Esophagus squamous epithelium (tissue), 5 donors: ENCODE data around the gene CLCN3. TPM values are rescaled to one million over a fixed set of nuclear protein-coding genes. Genes with fewer than 3 reads are reported as not detected.
"Not testable (repeated sequence)": the region's sequence is repeated elsewhere in the genome, so short reads cannot be mapped to it uniquely, and the experiment has no call there.

Experiments
- DNase-seq: peaks from one replicate; lab custom pipeline; 2025; lab: John Stamatoyannopoulos, UW
- H3K27ac ChIP-seq, 4 donors: fragments of 200-600 bp; sonication (generic); one replicate each; pipeline ENCODE4 v1.5.1; 2016 to 2019; ENCODE audit warnings: mild to moderate bottlenecking in 1 of 4
- H3K27me3 ChIP-seq, 4 donors: fragments of 200-600 bp; sonication (generic); 1 replicate in 3 of 4; 2 replicates in 1 of 4; pipeline versions ENCODE4 v1.5.1 to v1.6.0; 2017 to 2021; ENCODE audit warnings: antibody characterized with exemption in 1 of 4
- H3K36me3 ChIP-seq, 3 donors: fragments of 200-600 bp; sonication (generic); one replicate each; pipeline ENCODE4 v1.5.1; 2016 to 2019
- H3K4me1 ChIP-seq, 3 donors: fragments of 200-600 bp; sonication (generic); one replicate each; pipeline ENCODE4 v1.5.1; 2017 to 2019
- H3K4me3 ChIP-seq, 4 donors: fragments of 200-600 bp; sonication (generic); 1 replicate in 3 of 4; 2 replicates in 1 of 4; pipeline ENCODE4 v1.5.1; 2016 to 2019; ENCODE audit warnings: mild to moderate bottlenecking in 2 of 4, moderate library complexity in 1 of 4
- H3K9me3 ChIP-seq, 3 donors: fragments of 200-600 bp; sonication (generic); one replicate each; pipeline ENCODE4 v1.5.1; 2016 to 2019
- POLR2A ChIP-seq, 4 donors: fragments of 450-650 bp; IDR thresholded peaks; one replicate each; pipeline ENCODE4 v1.6.1; 2017; ENCODE audit warnings: antibody characterized with exemption in 4 of 4, mild to moderate bottlenecking in 4 of 4, moderate library complexity in 3 of 4
- WGBS, 2 donors: methylation state at CpG; one replicate each; pipeline ENCODE4 v1.1.5; 2018; 5-methylcytosine and 5-hydroxymethylcytosine counted together
- intact Hi-C: fragments of 100-400 bp; cut with DNase I; formaldehyde crosslinking; loops from one replicate; pipeline ENCODE4 v1.15.0; 2022
- total RNA-seq, 4 donors: library from RNA; depleted of rRNA; stranded (reverse); fragments of >200 nt; gene quantifications; one replicate each; pipeline ENCODE4 v1.1.0, GENCODE V29; 2016
- TF ChIP-seq, protein P1 (sequence below), 6 experiments: fragments of 450-650 bp in 4 of 6; fragments of 200-600 bp in 2 of 6; sonication (generic) in 2 of 6; IDR thresholded peaks; one replicate each; pipeline ENCODE4 v1.5.1; 2016 to 2019; ENCODE audit warnings: antibody characterized with exemption in 6 of 6, mild to moderate bottlenecking in 4 of 6, moderate library complexity in 4 of 6
- donor health status: DM: yes; HTN: yes; CAD: no.

Gene CLCN3
- 10 to 100 TPM; 31.3 to 66.3 (median 46.1) TPM for total RNA-seq

DNA sequence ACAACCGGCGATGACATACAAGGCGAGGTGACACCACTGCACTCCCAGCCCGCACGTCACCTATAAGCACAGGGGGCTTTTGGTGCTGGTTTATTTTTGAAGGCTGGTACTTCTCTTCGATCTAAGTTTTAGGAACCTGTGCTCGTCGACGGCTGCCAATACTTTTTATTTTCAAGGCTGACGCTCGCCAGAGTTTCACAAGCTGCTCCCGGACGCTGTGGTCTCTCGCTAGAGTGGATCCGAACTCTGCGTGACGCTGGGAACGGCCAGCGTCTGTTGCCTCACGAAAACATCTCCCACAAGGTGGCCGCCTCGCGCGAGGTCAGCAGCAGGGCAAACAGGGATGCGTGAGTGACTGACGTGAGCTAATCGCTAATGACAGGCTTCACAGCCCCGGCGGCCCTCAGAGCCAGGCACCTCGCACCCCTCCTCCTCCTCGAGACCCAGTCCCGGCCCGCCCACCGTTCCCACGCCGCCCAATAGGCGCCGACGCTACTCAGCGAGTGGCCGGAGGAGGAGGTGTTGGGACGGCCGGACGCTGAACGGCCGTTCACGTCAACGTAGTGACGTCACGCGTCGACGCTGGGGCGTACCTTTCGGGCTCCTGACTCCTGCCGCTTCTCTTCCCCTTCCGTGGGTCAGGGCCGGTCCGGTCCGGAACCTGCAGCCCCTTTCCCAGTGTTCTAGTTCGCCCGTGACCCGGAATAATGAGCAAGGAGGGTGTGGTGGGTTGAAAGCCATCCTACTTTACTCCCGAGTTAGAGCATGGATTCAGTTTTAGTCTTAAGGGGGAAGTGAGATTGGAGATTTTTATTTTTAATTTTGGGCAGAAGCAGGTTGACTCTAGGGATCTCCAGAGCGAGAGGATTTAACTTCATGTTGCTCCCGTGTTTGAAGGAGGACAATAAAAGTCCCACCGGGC lies at the start of gene CLCN3:
TSS of gene CLCN3 (plus strand) at position 621 of the 922 bp plus-strand sequence. CDS start 15,351 bp downstream, outside the sequence.
- H3K9me3 ChIP-seq: no peaks in the 10 kb centered on the region
- H3K36me3 ChIP-seq: peaks cover 0 to 4% (median 0%) of the 10 kb centered on the region in 3 donors
- peaks cover 0 to 45% (median 13%) of the 10 kb centered on the region in 3 donors for H3K4me1 ChIP-seq
- peak within 1 kb of the TSS; percentile 92 to 99 (median 96) for H3K27ac ChIP-seq
- peak; percentile 80 for DNase-seq
- TF ChIP-seq, protein P1, sequence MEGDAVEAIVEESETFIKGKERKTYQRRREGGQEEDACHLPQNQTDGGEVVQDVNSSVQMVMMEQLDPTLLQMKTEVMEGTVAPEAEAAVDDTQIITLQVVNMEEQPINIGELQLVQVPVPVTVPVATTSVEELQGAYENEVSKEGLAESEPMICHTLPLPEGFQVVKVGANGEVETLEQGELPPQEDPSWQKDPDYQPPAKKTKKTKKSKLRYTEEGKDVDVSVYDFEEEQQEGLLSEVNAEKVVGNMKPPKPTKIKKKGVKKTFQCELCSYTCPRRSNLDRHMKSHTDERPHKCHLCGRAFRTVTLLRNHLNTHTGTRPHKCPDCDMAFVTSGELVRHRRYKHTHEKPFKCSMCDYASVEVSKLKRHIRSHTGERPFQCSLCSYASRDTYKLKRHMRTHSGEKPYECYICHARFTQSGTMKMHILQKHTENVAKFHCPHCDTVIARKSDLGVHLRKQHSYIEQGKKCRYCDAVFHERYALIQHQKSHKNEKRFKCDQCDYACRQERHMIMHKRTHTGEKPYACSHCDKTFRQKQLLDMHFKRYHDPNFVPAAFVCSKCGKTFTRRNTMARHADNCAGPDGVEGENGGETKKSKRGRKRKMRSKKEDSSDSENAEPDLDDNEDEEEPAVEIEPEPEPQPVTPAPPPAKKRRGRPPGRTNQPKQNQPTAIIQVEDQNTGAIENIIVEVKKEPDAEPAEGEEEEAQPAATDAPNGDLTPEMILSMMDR (IDR thresholded peaks at IDR 0.05): peak in 3 of 6 experiments; percentile 10 to 35 (median 23)
- TF ChIP-seq POLR2A (IDR thresholded peaks at IDR 0.05): peak in 3 of 4 donors; percentile 79 to 95 (median 90)
- no peaks in the 10 kb centered on the region for H3K27me3 ChIP-seq
- 1% methylated on average over 22 to 32 of the region's 67 CpGs for WGBS, 2 donors
- intact Hi-C loops: loop anchor here (10.0 kb wide), 1 partner anchor 405 kb away; the partner anchor contains the start of gene MFAP3L
- peak within 1 kb of the TSS; percentile 51 to 79 (median 71) for H3K4me3 ChIP-seq

DNA sequence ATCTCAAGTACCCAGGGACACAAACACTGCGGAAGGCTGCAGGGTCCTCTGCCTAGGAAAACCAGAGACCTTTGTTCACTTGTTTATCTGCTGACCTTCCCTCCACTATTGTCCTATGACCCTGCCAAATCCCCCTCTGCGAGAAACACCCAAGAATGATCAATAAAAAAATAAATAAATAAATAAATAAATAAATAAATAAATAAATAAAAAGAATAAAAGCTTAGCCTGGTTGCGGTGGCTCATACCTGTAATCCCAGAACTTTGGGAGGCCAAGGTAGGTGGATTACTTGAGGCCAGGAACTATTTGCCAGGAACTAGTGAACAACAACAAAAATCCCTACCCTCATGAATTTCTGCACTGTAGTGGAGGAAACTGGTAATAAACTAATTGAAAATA lies 49.4 kb upstream of the CLCN3 start:
- H3K4me3 ChIP-seq, DNase-seq, H3K9me3 ChIP-seq, H3K27me3 ChIP-seq, H3K4me1 ChIP-seq, intact Hi-C loops: not testable (repeated sequence)
- 86 to 100% methylated on average over 1 of the region's 3 CpGs for WGBS, 2 donors
- peaks cover 0 to 37% (median 0%) of the 10 kb centered on the region in 3 donors for H3K36me3 ChIP-seq
- peak overlapping the region in 3 of 4 donors; percentile 39 to 55 (median 54) for H3K27ac ChIP-seq

DNA sequence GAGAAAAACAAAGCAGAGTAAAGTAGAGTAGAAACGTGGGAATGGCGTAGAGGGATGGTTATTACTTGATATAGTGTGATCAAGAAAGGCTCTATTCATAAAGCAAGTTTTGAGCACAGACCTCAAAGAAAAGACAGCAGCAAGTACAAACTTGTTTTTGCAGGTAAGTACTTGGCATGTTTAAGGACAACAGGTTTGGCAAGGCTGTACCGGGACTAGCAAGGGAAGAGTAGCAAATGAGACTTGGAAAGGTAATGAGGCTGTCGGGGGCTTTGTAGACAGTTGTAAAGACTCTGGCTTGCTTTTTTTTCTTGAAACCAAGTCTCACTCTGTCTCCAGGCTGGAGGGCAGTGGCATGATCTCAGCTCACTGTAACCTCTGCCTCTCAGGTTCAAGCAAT lies 48.9 kb upstream of the CLCN3 start:
- no peaks in the 10 kb centered on the region for H3K27me3 ChIP-seq
- peaks cover 0 to 10% (median 0%) of the 10 kb centered on the region in 3 donors for H3K4me1 ChIP-seq
- H3K27ac ChIP-seq: peak overlapping the region in 3 of 4 donors; percentile 39 to 55 (median 54)
- WGBS, 2 donors: 43 to 55% methylated on average over 4 of the region's 4 CpGs
- intact Hi-C loops: no loop called here
- no peak for DNase-seq
- no peaks in the 10 kb centered on the region for H3K9me3 ChIP-seq
- peaks cover 0 to 41% (median 0%) of the 10 kb centered on the region in 3 donors for H3K36me3 ChIP-seq
- TF ChIP-seq, protein P1 (IDR thresholded peaks at IDR 0.05): no peak
- TF ChIP-seq POLR2A (IDR thresholded peaks at IDR 0.05): no peak
- H3K4me3 ChIP-seq: no peak overlapping the region

DNA sequence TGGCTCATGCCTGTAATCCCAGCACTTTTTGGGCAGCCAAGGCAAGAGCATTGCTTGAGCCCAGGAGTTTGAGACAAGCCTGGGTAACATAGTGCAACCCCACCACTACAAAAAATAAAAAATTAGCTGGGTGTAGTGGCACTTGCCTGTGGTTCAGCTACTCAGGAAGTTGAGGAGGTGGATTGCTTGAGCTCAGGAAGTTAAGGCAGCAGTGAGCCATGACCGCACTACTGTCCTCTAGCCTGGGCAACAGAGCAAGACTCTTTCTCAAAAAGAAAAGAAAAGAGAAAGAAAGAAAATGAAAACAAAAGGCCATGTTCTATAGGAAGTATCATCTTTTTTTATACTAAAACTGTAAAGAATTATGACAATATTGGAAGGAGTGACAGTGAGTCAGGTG lies 46.5 kb upstream of the CLCN3 start:
- Histone ChIP-seq H3K36me3 (peaks cover 0 to 50% (median 0%) of the 10 kb centered on the region in 3 donors), H3K27ac (no peak overlapping the region), H3K4me3 (no peak overlapping the region), H3K9me3 (no peaks in the 10 kb centered on the region), H3K4me1 (peaks cover 0 to 10% (median 0%) of the 10 kb centered on the region in 3 donors), H3K27me3 (no peaks in the 10 kb centered on the region)
- DNase-seq: no peak
- no peak for TF ChIP-seq POLR2A (IDR thresholded peaks at IDR 0.05)
- TF ChIP-seq, protein P1 (IDR thresholded peaks at IDR 0.05): no peak
- intact Hi-C loops: no loop called here
- 100% methylated on average over 1 of the region's 1 CpG for WGBS, 2 donors

DNA sequence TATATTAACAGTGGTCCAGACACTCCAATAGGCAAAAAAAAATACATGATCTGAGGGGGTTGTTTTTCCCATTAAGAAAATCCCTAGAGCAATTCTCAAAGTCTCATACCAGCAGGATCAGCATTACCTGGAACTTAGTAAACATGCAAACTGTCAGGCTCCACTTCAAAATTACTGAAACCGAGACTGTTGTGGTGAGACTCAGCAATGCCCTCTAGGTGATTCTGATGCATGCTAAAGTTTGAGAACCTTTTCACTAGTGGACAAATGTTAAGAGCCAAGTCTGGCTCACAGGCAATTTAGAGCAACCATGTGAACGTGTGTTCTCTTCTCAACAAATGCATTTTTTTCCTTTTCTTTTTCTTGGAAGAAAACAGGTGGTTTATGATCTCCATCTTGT lies 38.2 kb upstream of the CLCN3 start:
- 66 to 86% methylated on average over 2 of the region's 2 CpGs for WGBS, 2 donors
- intact Hi-C loops: no loop called here
- no peaks in the 10 kb centered on the region for H3K9me3 ChIP-seq
- no peaks in the 10 kb centered on the region for H3K4me1 ChIP-seq
- TF ChIP-seq, protein P1 (IDR thresholded peaks at IDR 0.05): no peak
- no peak for TF ChIP-seq POLR2A (IDR thresholded peaks at IDR 0.05)
- no peak overlapping the region for H3K27ac ChIP-seq
- no peaks in the 10 kb centered on the region for H3K27me3 ChIP-seq
- peaks cover 0 to 59% (median 5%) of the 10 kb centered on the region in 3 donors for H3K36me3 ChIP-seq
- no peak for DNase-seq
- H3K4me3 ChIP-seq: no peak overlapping the region
